SK-N-MC (cell line): ENCODE measurements around the gene CD53.

Experiments
- EZH2 ChIP-seq: fragments of 200-600 bp; sonication (generic); IDR thresholded peaks from one replicate; pipeline ENCODE4 v1.6.1; 2017; ENCODE audit warnings: antibody characterized with exemption
- FOXP2 ChIP-seq: optimal IDR thresholded peaks from 2 replicates; pipeline ENCODE3; 2011; ENCODE audit warnings: mild to moderate bottlenecking, moderate library complexity; ENCODE audit not compliant: insufficient read depth; ENCODE audit errors: extremely low read length, control extremely low read depth
- POLR2AphosphoS5 ChIP-seq: IDR thresholded peaks from 2 replicates; pipeline ENCODE4 v1.6.1; 2012; ENCODE audit warnings: mild to moderate bottlenecking, low read depth, low read length, borderline replicate concordance

- TF ChIP-seq EZH2 (no peak), POLR2AphosphoS5 (no peak), FOXP2 (no peak)
Measured at GRCh38 chr1:110915804-110916203, 42.9 kb downstream of the CD53 start.
